ENCODE results near the gene ARPC5. TPM values are rescaled to one million over a fixed set of nuclear protein-coding genes. Genes with fewer than 3 reads are reported as not detected.
A peak's percentile ranks its signal among the peaks of the same experiment; 100 is the strongest.

Gene ARPC5
- total and polyA plus RNA-seq, 2 experiments from 2014 or later: 77.3 to 179 TPM

DNA sequence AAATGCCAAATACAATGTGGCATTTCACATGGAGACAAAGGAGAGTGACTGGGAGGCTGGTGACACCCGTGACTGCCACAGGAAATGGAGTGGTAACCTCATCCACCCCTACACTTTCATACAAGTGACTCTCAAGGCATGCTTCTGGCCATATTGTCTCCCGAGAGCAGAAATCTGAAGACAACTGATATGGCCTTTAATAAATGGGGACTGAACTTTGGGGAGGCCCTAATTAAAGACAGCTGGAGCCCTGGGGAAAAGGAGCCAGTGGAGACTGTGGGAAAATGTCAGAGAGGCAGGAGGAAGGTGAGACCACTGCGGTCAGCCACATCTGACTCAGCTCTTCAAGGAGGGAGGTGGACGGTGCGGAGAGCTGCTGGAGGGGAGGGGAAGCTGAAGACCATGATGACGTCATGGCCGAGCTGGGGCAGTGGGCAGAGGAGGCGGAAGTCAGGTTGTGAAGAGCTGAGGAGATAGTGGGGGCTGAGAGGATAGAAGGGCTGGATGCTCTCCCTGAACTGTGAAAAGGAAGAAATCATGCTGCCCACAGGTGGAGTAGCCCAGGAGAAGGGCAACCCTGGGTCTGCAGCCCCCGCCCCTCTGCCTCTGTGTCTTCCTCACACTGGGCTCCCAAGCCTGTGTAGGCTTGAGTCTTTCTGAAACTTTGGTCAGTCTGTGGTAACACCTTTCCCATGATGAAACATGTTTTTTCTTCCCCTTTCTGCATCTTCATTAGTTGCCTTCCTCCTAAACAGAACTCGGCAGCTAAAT lies 31.4 kb downstream of the ARPC5 start:
- peak in 1 of 2 donors; percentile 71 for DNase-seq (ENCODE audit: low read depth in 1 of 2, low spot score in 1 of 2)
- H3K4me1 ChIP-seq (ENCODE audit: low read depth): no peaks in the 10 kb centered on the region
- no peaks in the 10 kb centered on the region for H3K27me3 ChIP-seq
- H3K4me3 ChIP-seq: no peak overlapping the region
- H3K36me3 ChIP-seq: no peaks in the 10 kb centered on the region
- H3K9me3 ChIP-seq (ENCODE audit: low read depth): no peaks in the 10 kb centered on the region
- no peak for TF ChIP-seq CTCF (IDR thresholded peaks at IDR 0.05; ENCODE audit: low read depth, low read length)
- no peak overlapping the region for H3K27ac ChIP-seq

DNA sequence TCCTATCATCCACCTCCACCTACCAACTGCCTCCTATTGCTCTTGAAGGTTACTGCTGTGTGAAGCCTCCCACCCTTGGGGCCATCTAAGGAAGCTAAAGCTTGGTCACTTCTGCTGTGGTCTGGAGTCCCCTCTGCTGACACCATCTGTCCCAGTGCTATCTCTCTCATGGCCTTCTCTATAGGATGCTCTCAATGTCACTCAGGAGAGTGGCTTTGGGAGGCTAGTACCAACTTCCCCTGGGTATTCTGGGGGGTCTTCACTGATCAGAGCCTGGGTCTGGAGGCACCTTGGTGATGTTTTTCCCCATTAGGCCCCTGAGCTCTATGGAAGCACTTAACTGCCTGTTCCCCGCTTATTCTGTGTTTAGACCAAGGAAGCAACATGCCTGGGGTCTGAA lies 33.1 kb downstream of the ARPC5 start:
- Histone ChIP-seq H3K27ac (no peak overlapping the region), H3K36me3 (no peaks in the 10 kb centered on the region), H3K4me1 (ENCODE audit: low read depth) (no peaks in the 10 kb centered on the region), H3K27me3 (no peaks in the 10 kb centered on the region), H3K4me3 (no peak overlapping the region), H3K9me3 (ENCODE audit: low read depth) (no peaks in the 10 kb centered on the region)
- DNase-seq (ENCODE audit: low read depth in 1 of 2, low spot score in 1 of 2): no peak
- TF ChIP-seq CTCF (IDR thresholded peaks at IDR 0.05; ENCODE audit: low read depth, low read length): no peak

DNA sequence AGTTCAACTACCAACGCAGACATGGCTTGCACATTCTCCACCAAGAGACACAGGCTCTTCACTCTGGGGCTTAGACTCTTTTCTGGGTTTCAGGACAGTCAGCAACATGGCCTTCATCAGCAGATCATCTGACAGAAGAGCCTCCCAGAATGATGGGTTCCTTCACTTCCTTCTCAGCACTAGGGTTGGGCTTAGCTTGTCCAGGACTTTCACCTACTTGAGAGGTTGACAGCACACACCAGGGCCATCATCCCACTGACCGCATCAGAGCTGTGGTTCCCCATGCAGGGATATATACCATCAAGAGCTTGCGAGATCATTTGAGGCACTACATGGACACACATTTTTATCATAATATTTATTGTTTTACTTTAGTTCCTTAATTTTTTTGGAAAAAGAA lies 34.9 kb downstream of the ARPC5 start:
- Histone ChIP-seq H3K4me3 (no peak overlapping the region), H3K4me1 (ENCODE audit: low read depth) (peaks cover 8% of the 10 kb centered on the region), H3K9me3 (ENCODE audit: low read depth) (no peaks in the 10 kb centered on the region), H3K27ac (no peak overlapping the region), H3K27me3 (no peaks in the 10 kb centered on the region), H3K36me3 (no peaks in the 10 kb centered on the region)
- no peak for TF ChIP-seq CTCF (IDR thresholded peaks at IDR 0.05; ENCODE audit: low read depth, low read length)
- DNase-seq (ENCODE audit: low read depth in 1 of 2, low spot score in 1 of 2): no peak

DNA sequence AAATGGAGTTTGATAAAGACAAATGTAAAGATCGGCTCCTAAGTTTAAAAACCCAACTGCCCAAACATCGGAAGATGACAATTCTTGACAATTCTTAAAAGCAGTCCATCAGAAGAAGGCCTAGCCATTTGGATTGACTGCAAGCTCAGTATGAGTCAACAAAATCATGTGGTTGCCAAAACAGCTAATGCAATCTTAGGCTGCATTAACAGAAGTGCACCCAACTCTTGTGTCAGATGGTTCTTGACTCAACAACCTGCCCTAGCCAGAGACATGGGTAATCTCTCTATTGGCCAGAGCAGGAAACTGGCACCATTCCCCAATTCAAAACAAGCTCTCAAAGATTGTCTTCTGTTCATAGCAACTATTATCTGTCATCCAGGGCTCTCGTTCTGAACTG lies 35.4 kb downstream of the ARPC5 start:
- TF ChIP-seq CTCF (IDR thresholded peaks at IDR 0.05; ENCODE audit: low read depth, low read length): no peak
- H3K27me3 ChIP-seq: no peaks in the 10 kb centered on the region
- H3K27ac ChIP-seq: no peak overlapping the region
- H3K4me3 ChIP-seq: no peak overlapping the region
- peaks cover 8% of the 10 kb centered on the region for H3K4me1 ChIP-seq (ENCODE audit: low read depth)
- peak in 1 of 2 donors; percentile 87 for DNase-seq (ENCODE audit: low read depth in 1 of 2, low spot score in 1 of 2)
- no peaks in the 10 kb centered on the region for H3K36me3 ChIP-seq
- no peaks in the 10 kb centered on the region for H3K9me3 ChIP-seq (ENCODE audit: low read depth)

DNA sequence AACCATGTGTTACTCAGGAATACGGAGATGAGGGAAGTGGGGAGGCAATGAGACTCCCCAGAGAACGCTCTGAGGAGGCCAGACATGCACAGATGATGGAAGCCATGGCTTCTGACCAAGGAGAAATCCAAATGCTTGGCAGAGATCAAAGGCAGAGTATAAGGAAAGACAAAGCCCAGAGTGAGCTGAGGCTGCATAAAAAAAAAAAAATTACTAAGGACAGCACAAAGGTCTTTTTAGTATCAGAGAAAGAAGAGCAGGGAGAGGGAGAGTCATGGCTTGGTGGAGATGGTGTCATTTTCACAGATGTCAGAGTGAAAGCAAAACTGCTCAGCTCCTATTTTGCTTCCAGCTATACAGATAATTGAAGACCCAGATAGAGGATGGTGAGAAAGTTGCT lies 37.2 kb downstream of the ARPC5 start:
- Histone ChIP-seq H3K27ac (no peak overlapping the region), H3K4me3 (no peak overlapping the region), H3K36me3 (no peaks in the 10 kb centered on the region), H3K9me3 (ENCODE audit: low read depth) (no peaks in the 10 kb centered on the region), H3K27me3 (no peaks in the 10 kb centered on the region), H3K4me1 (ENCODE audit: low read depth) (peaks cover 8% of the 10 kb centered on the region)
- no peak for DNase-seq (ENCODE audit: low read depth in 1 of 2, low spot score in 1 of 2)
- TF ChIP-seq CTCF (IDR thresholded peaks at IDR 0.05; ENCODE audit: low read depth, low read length): no peak
